H1 (cell line): Measurements from ENCODE around the gene TBC1D22A. TPM values are rescaled to one million over a fixed set of nuclear protein-coding genes. Genes with fewer than 3 reads are reported as not detected.

Experiments used
- CTCF ChIA-PET: fragments of 300-600 bp; sonication (Branson Sonifier 250); formaldehyde crosslinking; loops from one replicate; lab custom pipeline; 2021; ENCODE audit not compliant: partially characterized antibody; lab: Charles Lee
- POLR2A ChIA-PET: fragments of 300-600 bp; sonication (Branson Sonifier 250); formaldehyde crosslinking; loops from one replicate; lab custom pipeline; 2021; ENCODE audit warnings: inconsistent platforms; ENCODE audit not compliant: partially characterized antibody; lab: Charles Lee
- DNase-seq, 2 experiments: peaks; one replicate each; pipeline versions ENCODE4 v3.0.0 to v3.0.0-alpha.2; 2010 to 2022; ENCODE audit warnings: low spot score in 2 of 2, low read depth in 1 of 2, mixed read lengths in 1 of 2
- FAIRE-seq: peaks from 2 replicates; lab custom pipeline; 2011; peaks lifted over from hg19 to GRCh38; lab: Jason Lieb, UNC
- H2AFZ ChIP-seq: 2 replicates; pipeline ENCODE4 v1.8.1; 2012; ENCODE audit warnings: low read length, inconsistent platforms
- H2AK5ac ChIP-seq: 2 replicates; pipeline ENCODE4 v1.6.1; 2013; ENCODE audit warnings: low read depth, low read length
- H2BK120ac ChIP-seq: replicated peaks from 2 replicates; pipeline ENCODE3; 2013; ENCODE audit warnings: low read depth, low read length, inconsistent platforms
- H2BK12ac ChIP-seq: 2 replicates; pipeline ENCODE4 v1.6.1; 2013; ENCODE audit warnings: low read depth, low read length
- H2BK15ac ChIP-seq: 2 replicates; pipeline ENCODE4 v1.6.1; 2013; ENCODE audit warnings: low read length
- H2BK20ac ChIP-seq: 2 replicates; pipeline ENCODE4 v1.6.1; 2013; ENCODE audit warnings: low read length
- H2BK5ac ChIP-seq: 2 replicates; pipeline ENCODE4 v1.6.1; 2013; ENCODE audit warnings: low read depth, low read length
- H3K14ac ChIP-seq: 2 replicates; pipeline ENCODE4 v1.6.1; 2013; ENCODE audit warnings: inconsistent platforms; ENCODE audit not compliant: insufficient read length
- H3K18ac ChIP-seq: 2 replicates; pipeline ENCODE4 v1.6.1; 2013; ENCODE audit warnings: low read length; ENCODE audit errors: extremely low read depth
- H3K23ac ChIP-seq: 2 replicates; pipeline ENCODE4 v1.6.1; 2013; ENCODE audit warnings: inconsistent platforms; ENCODE audit not compliant: insufficient read length
- H3K23me2 ChIP-seq: 2 replicates; pipeline ENCODE4 v1.6.1; 2013; ENCODE audit warnings: low read depth, low read length
- H3K27ac ChIP-seq: 2 replicates; pipeline ENCODE4 v1.6.1; 2011; ENCODE audit warnings: low read depth, low read length, inconsistent platforms
- H3K27me3 ChIP-seq, 4 experiments: replicated peaks in 1 of 4; 1 replicate in 1 of 4; 2 replicates in 3 of 4; pipeline versions ENCODE4 v1.6.1 to v1.8.1; 2011 to 2013; ENCODE audit warnings: low read length in 3 of 4, mild to moderate bottlenecking in 3 of 4, inconsistent platforms in 2 of 4, mixed read lengths in 2 of 4, moderate library complexity in 1 of 4; ENCODE audit not compliant: control insufficient read depth in 3 of 4, insufficient read depth in 3 of 4; ENCODE audit errors: extremely low read depth in 1 of 4
- H3K36me3 ChIP-seq, 4 experiments: 2 replicates each; pipeline versions ENCODE4 v1.6.1 to v1.8.1; 2011 to 2013; ENCODE audit warnings: mild to moderate bottlenecking in 4 of 4, low read length in 3 of 4, moderate library complexity in 2 of 4, control low read depth in 1 of 4, inconsistent platforms in 1 of 4; ENCODE audit not compliant: insufficient read depth in 4 of 4, control insufficient read depth in 2 of 4
- H3K4ac ChIP-seq: replicated peaks from 2 replicates; pipeline ENCODE3; 2013; ENCODE audit warnings: low read length, low read depth, mixed read lengths, inconsistent platforms; ENCODE audit not compliant: insufficient read length
- H3K4me1 ChIP-seq, 4 experiments: replicated peaks in 1 of 4; 1 replicate in 1 of 4; 2 replicates in 3 of 4; pipeline versions ENCODE4 v1.6.1 to v1.8.1; 2011 to 2013; ENCODE audit warnings: low read length in 3 of 4, inconsistent platforms in 2 of 4, mixed read lengths in 1 of 4; ENCODE audit not compliant: insufficient read depth in 4 of 4, control insufficient read depth in 3 of 4
- H3K4me2 ChIP-seq, 2 experiments: 2 replicates each; pipeline versions ENCODE4 v1.6.1 to v1.8.1; 2011 to 2013; ENCODE audit warnings: low read depth in 2 of 2, low read length in 2 of 2, control low read depth in 1 of 2, inconsistent platforms in 1 of 2, mild to moderate bottlenecking in 1 of 2; ENCODE audit not compliant: insufficient read depth in 1 of 2
- H3K4me3 ChIP-seq, 4 experiments: fragments of 200-600, 300-600 bp in 1 of 4; sonication (generic), shearing (Covaris generic), sonication (Bioruptor Twin) in 1 of 4; 2 replicates each; pipeline versions ENCODE4 v1.5.1 to v1.8.1; 2011 to 2016; ENCODE audit warnings: low read length in 4 of 4, low read depth in 3 of 4, control low read depth in 2 of 4, inconsistent platforms in 2 of 4, mild to moderate bottlenecking in 2 of 4, mixed read lengths in 1 of 4, moderate library complexity in 1 of 4; ENCODE audit not compliant: insufficient read depth in 2 of 4; ENCODE audit errors: extremely low read depth in 1 of 4
- H3K56ac ChIP-seq: replicated peaks from 2 replicates; pipeline ENCODE3; 2013; ENCODE audit warnings: low read depth, mild to moderate bottlenecking, mixed read lengths, low read length, inconsistent platforms; ENCODE audit not compliant: insufficient read length
- H3K79me1 ChIP-seq: 2 replicates; pipeline ENCODE4 v1.6.1; 2013; ENCODE audit warnings: low read depth, low read length, control low read depth
- H3K79me2 ChIP-seq, 2 experiments: 2 replicates each; pipeline versions ENCODE4 v1.6.1 to v1.8.1; 2012 to 2013; ENCODE audit warnings: low read length in 2 of 2, mild to moderate bottlenecking in 2 of 2, inconsistent platforms in 1 of 2; ENCODE audit not compliant: insufficient read depth in 2 of 2, control insufficient read depth in 1 of 2
- H3K9ac ChIP-seq, 4 experiments: replicated peaks in 1 of 4; 1 replicate in 1 of 4; 2 replicates in 3 of 4; pipeline versions ENCODE4 v1.6.1 to v1.8.1; 2011 to 2013; ENCODE audit warnings: low read depth in 3 of 4, low read length in 3 of 4, control low read depth in 2 of 4, mild to moderate bottlenecking in 2 of 4, moderate library complexity in 2 of 4, inconsistent platforms in 1 of 4; ENCODE audit errors: extremely low read depth in 1 of 4
- H3K9me3 ChIP-seq, 2 experiments: 2 replicates each; pipeline versions ENCODE4 v1.6.1 to v1.8.1; 2012 to 2013; ENCODE audit warnings: mild to moderate bottlenecking in 2 of 2, moderate library complexity in 2 of 2, control low read depth in 1 of 2, inconsistent platforms in 1 of 2, low read depth in 1 of 2, low read length in 1 of 2, mixed read lengths in 1 of 2; ENCODE audit not compliant: insufficient read depth in 2 of 2
- H4K20me1 ChIP-seq, 2 experiments: replicated peaks in 1 of 2; 2 replicates each; pipeline versions ENCODE3 to v1.8.1; 2011 to 2013; ENCODE audit warnings: inconsistent platforms in 2 of 2, low read length in 2 of 2, mild to moderate bottlenecking in 1 of 2; ENCODE audit not compliant: insufficient read depth in 2 of 2, control insufficient read depth in 1 of 2
- H4K5ac ChIP-seq: 2 replicates; pipeline ENCODE4 v1.6.1; 2013; ENCODE audit warnings: low read length, low read depth, mixed read lengths, inconsistent platforms; ENCODE audit not compliant: insufficient read length
- H4K8ac ChIP-seq: 2 replicates; pipeline ENCODE4 v1.8.0; 2013; ENCODE audit warnings: mild to moderate bottlenecking, moderate library complexity, low read length, inconsistent platforms; ENCODE audit not compliant: insufficient read depth; ENCODE audit errors: extremely low read depth
- H4K91ac ChIP-seq: replicated peaks from 2 replicates; pipeline ENCODE3; 2013; ENCODE audit warnings: low read length, mixed read lengths, inconsistent platforms; ENCODE audit not compliant: insufficient read length
- BCL11A ChIP-seq, 2 experiments: IDR thresholded peaks; one replicate each; pipeline ENCODE4 v1.6.1; 2011; ENCODE audit warnings: low read depth in 2 of 2, low read length in 2 of 2, mild to moderate bottlenecking in 2 of 2
- CEBPB ChIP-seq: IDR thresholded peaks from 2 replicates; pipeline ENCODE4 v1.6.1; 2012; ENCODE audit warnings: low read depth, low read length
- CTBP2 ChIP-seq: IDR thresholded peaks from 2 replicates; pipeline ENCODE4 v1.7.0; 2011; ENCODE audit warnings: borderline replicate concordance, mild to moderate bottlenecking, moderate library complexity, mixed read lengths, low read length; ENCODE audit not compliant: insufficient read depth, insufficient read length
- JUND ChIP-seq: IDR thresholded peaks from 2 replicates; pipeline ENCODE4 v1.6.1; 2011; ENCODE audit warnings: mild to moderate bottlenecking, improper control_type of control experiment, low read length
- POLR2A ChIP-seq, 2 experiments: IDR thresholded peaks; 1 replicate in 1 of 2; 2 replicates in 1 of 2; pipeline ENCODE4 v1.6.1; 2011; ENCODE audit warnings: low read depth in 2 of 2, low read length in 2 of 2, mild to moderate bottlenecking in 2 of 2; ENCODE audit errors: control extremely low read depth in 1 of 2
- POU5F1 ChIP-seq: IDR thresholded peaks from 2 replicates; pipeline ENCODE4 v1.6.1; 2011; ENCODE audit warnings: low read depth, mild to moderate bottlenecking, low read length, moderate library complexity
- SRF ChIP-seq: IDR thresholded peaks from 2 replicates; pipeline ENCODE4 v1.6.1; 2011; ENCODE audit warnings: mild to moderate bottlenecking, low read depth, low read length, moderate library complexity
- WGBS, 2 experiments: shearing (Covaris generic) in 1 of 2; methylation state at CpG; one replicate each; pipeline versions ENCODE4 v1.1.6 to v1.1.7; 2013 to 2015; ENCODE audit warnings: low lambda C conversion rate in 2 of 2, mixed read lengths in 2 of 2, inconsistent platforms in 1 of 2, low coverage in 1 of 2, missing lambda C conversion rate in 1 of 2; ENCODE audit not compliant: insufficient replicate concordance in 2 of 2, insufficient coverage in 1 of 2, insufficient read length in 1 of 2; ENCODE audit errors: extremely low coverage in 1 of 2, missing lambda C conversion rate in 1 of 2; 5-methylcytosine and 5-hydroxymethylcytosine counted together
- polyA plus RNA-seq, 7 experiments: library from polyadenylated mRNA; depleted of rRNA in 3 of 7; stranded (reverse) in 5 of 7; unstranded in 2 of 7; fragments of >200 nt in 5 of 7; fragments of 200-250 nt in 2 of 7; gene quantifications; 1 replicate in 5 of 7; 2 replicates in 1 of 7; 4 replicates in 1 of 7; pipeline versions ENCODE4 v1.2.1 to v1.2.3, GENCODE V29; 2011 to 2013; ENCODE audit warnings: missing spikeins in 2 of 7, mixed read lengths in 2 of 7
- total RNA-seq: library from RNA; stranded (reverse); fragmentation: NEBNext Ultra II Directional; extraction: Animal tissue kit (Norgen Biotek cat#: 25700); gene quantifications from 2 replicates; pipeline ENCODE4 v1.2.1, GENCODE V29; 2021
- TF ChIP-seq, protein P1 (sequence below): IDR thresholded peaks from 2 replicates; pipeline ENCODE4 v1.6.1; 2011; ENCODE audit warnings: low read length, improper control_type of control experiment
- TF ChIP-seq, protein P2 (sequence below), 3 experiments: IDR thresholded peaks; 1 replicate in 2 of 3; 2 replicates in 1 of 3; pipeline versions ENCODE4 v1.5.1 to v1.6.1; 2011; ENCODE audit warnings: low read length in 3 of 3, mild to moderate bottlenecking in 3 of 3, inconsistent platforms in 2 of 3, low read depth in 1 of 3, moderate library complexity in 1 of 3; ENCODE audit not compliant: insufficient read depth in 1 of 3; ENCODE audit errors: control extremely low read depth in 1 of 3
- TF ChIP-seq, protein P3 (sequence below): IDR thresholded peaks from 2 replicates; pipeline ENCODE4 v1.6.1; 2012; ENCODE audit warnings: inconsistent platforms

TBC1D22A gene
- total and polyA plus RNA-seq, 2 of the 8 experiments (the other 6 are each of a cell fraction or from before 2014, with no cell fraction given) = 11.9 to 18.4 TPM

DNA sequence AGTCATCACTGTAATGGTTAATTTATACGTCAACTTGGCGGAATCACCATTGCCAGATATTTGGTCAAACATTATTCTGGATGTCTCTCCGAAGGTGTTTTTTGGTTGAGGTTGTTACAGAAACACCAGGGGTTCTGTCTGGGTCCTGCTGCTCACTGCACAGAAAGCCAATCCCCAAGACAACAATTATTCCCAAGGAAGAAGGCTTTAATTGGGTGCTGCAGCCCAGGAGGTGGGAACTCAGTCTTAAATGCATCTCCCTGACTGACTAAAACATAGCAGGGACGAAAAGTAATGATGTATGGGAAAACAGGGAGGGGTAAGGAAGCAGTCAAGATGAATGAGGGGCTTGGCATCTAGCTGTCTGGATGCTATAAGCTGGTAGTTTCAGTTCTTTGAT lies 331.3 kb downstream of the TBC1D22A start:
- 83% methylated on average over 4 of the region's 4 CpGs; no CpG with 5 or more reads in 1 of the 2 experiments for WGBS, 2 experiments
- H4K20me1 ChIP-seq = peaks cover 0 to 4% of the 10 kb centered on the region in 2 experiments
- H3K9ac ChIP-seq = no peak overlapping the region
- no peak overlapping the region for H2AFZ ChIP-seq
- no peaks in the 10 kb centered on the region for H3K79me1 ChIP-seq
- CTCF ChIA-PET = interaction anchor here (0.5 to 1.0 kb wide), 3 partner anchors 34 to 1349 kb away, joined by 3 read pairs; no protein-coding TSS in a partner anchor
- H2AK5ac ChIP-seq = no peak overlapping the region
- H2BK5ac ChIP-seq = no peak overlapping the region
- no peak overlapping the region for H4K5ac ChIP-seq
- no peak for FAIRE-seq
- H3K9me3 ChIP-seq = peaks cover 0 to 4% of the 10 kb centered on the region in 2 experiments; a peak in 3 of 4 replicates
- peaks cover 0 to 14% (median 10%) of the 10 kb centered on the region in 4 experiments; a peak in 5 of 7 replicates for H3K4me1 ChIP-seq
- H3K36me3 ChIP-seq = no peaks in the 10 kb centered on the region
- no peak overlapping the region for H3K14ac ChIP-seq
- no peaks in the 10 kb centered on the region for H3K23me2 ChIP-seq
- no peaks in the 10 kb centered on the region for H3K79me2 ChIP-seq
- H3K23ac ChIP-seq = no peak overlapping the region
- no peak overlapping the region for H3K4me2 ChIP-seq
- no peak overlapping the region for H2BK120ac ChIP-seq
- H3K56ac ChIP-seq = no peak overlapping the region
- no peak overlapping the region for H2BK20ac ChIP-seq
- no peaks in the 10 kb centered on the region for H3K27me3 ChIP-seq
- no peak overlapping the region for H2BK15ac ChIP-seq
- POLR2A ChIA-PET = no interaction called here
- no peak overlapping the region for H2BK12ac ChIP-seq
- H4K91ac ChIP-seq = no peak overlapping the region
- no peak overlapping the region for H3K4ac ChIP-seq
- no peak overlapping the region for H3K27ac ChIP-seq
- H4K8ac ChIP-seq = no peak overlapping the region
- no peak overlapping the region for H3K4me3 ChIP-seq
- no peak overlapping the region for H3K18ac ChIP-seq
- no peak for DNase-seq
- TF ChIP-seq JUND = no peak
- TF ChIP-seq, protein P1, sequence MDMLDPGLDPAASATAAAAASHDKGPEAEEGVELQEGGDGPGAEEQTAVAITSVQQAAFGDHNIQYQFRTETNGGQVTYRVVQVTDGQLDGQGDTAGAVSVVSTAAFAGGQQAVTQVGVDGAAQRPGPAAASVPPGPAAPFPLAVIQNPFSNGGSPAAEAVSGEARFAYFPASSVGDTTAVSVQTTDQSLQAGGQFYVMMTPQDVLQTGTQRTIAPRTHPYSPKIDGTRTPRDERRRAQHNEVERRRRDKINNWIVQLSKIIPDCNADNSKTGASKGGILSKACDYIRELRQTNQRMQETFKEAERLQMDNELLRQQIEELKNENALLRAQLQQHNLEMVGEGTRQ = no peak
- TF ChIP-seq, protein P2, sequence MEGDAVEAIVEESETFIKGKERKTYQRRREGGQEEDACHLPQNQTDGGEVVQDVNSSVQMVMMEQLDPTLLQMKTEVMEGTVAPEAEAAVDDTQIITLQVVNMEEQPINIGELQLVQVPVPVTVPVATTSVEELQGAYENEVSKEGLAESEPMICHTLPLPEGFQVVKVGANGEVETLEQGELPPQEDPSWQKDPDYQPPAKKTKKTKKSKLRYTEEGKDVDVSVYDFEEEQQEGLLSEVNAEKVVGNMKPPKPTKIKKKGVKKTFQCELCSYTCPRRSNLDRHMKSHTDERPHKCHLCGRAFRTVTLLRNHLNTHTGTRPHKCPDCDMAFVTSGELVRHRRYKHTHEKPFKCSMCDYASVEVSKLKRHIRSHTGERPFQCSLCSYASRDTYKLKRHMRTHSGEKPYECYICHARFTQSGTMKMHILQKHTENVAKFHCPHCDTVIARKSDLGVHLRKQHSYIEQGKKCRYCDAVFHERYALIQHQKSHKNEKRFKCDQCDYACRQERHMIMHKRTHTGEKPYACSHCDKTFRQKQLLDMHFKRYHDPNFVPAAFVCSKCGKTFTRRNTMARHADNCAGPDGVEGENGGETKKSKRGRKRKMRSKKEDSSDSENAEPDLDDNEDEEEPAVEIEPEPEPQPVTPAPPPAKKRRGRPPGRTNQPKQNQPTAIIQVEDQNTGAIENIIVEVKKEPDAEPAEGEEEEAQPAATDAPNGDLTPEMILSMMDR (IDR thresholded peaks at IDR 0.05; ENCODE audit: control extremely low read depth in 1 of 3, insufficient read depth in 1 of 3, low read depth in 1 of 3, low read length in 3 of 3) = no peak
- no peak for TF ChIP-seq CEBPB
- TF ChIP-seq POU5F1 = no peak
- no peak for TF ChIP-seq CTBP2
- TF ChIP-seq, protein P3, sequence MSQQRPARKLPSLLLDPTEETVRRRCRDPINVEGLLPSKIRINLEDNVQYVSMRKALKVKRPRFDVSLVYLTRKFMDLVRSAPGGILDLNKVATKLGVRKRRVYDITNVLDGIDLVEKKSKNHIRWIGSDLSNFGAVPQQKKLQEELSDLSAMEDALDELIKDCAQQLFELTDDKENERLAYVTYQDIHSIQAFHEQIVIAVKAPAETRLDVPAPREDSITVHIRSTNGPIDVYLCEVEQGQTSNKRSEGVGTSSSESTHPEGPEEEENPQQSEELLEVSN = no peak
- TF ChIP-seq BCL11A (IDR thresholded peaks at IDR 0.05; ENCODE audit: low read depth in 2 of 2, low read length in 2 of 2) = no peak
- TF ChIP-seq POLR2A (IDR thresholded peaks at IDR 0.05; ENCODE audit: control extremely low read depth in 1 of 2, low read depth in 2 of 2, low read length in 2 of 2) = no peak
- no peak for TF ChIP-seq SRF
